HepG2 (cell line): ENCODE data around the gene RHBDD1. TPM values are rescaled to one million over a fixed set of nuclear protein-coding genes. Genes with fewer than 3 reads are reported as not detected.
A peak's percentile ranks its signal among the peaks of the same experiment; 100 is the strongest.

Experiments used
- CEBPZ ChIP-seq: IDR thresholded peaks from 2 replicates; pipeline ENCODE4 v1.6.1; 2012; ENCODE audit warnings: low read length, improper control_type of control experiment
- HBP1 ChIP-seq: IDR thresholded peaks from 2 replicates; pipeline ENCODE4 v1.6.1; 2016; ENCODE audit warnings: low read depth, control low read depth
- HNRNPUL1 ChIP-seq: fragments of 200-400 bp; formaldehyde crosslinking; IDR thresholded peaks from 2 replicates; pipeline ENCODE4 v1.6.1; 2017; ENCODE audit warnings: low read depth, mild to moderate bottlenecking, low read length, moderate library complexity
- IRF1 ChIP-seq: sonication (generic); formaldehyde crosslinking; IDR thresholded peaks from 2 replicates; pipeline ENCODE4 v1.4.0; 2020; ENCODE audit warnings: low read depth, mild to moderate bottlenecking, missing genetic modification reagents
- MLLT10 ChIP-seq: sonication (generic); formaldehyde crosslinking; IDR thresholded peaks from 2 replicates; pipeline ENCODE4 v1.4.0; 2020; ENCODE audit warnings: missing genetic modification reagents
- SSRP1 ChIP-seq: IDR thresholded peaks from 2 replicates; pipeline ENCODE4 v1.6.1; 2016; ENCODE audit warnings: control low read depth
- TCF7L2 ChIP-seq: IDR thresholded peaks from 2 replicates; pipeline ENCODE4 v1.6.1; 2011; ENCODE audit warnings: mild to moderate bottlenecking, low read depth, low read length, moderate library complexity
- THAP11 ChIP-seq: IDR thresholded peaks from 2 replicates; pipeline ENCODE4 v1.6.1; 2016; ENCODE audit warnings: missing biosample characterization, missing genetic modification reagents
- ZBTB21 ChIP-seq: sonication (generic); formaldehyde crosslinking; IDR thresholded peaks from 2 replicates; pipeline ENCODE4 v1.4.0; 2020; ENCODE audit warnings: missing genetic modification reagents
- ZFP36L1 ChIP-seq: sonication (generic); formaldehyde crosslinking; IDR thresholded peaks from 2 replicates; pipeline ENCODE4 v1.8.0; 2022; ENCODE audit warnings: mild to moderate bottlenecking, missing genetic modification reagents, moderate library complexity
- ZFP90 ChIP-seq: sonication (generic); formaldehyde crosslinking; IDR thresholded peaks from 2 replicates; pipeline ENCODE4 v1.8.0; 2022; ENCODE audit warnings: missing genetic modification reagents, mild to moderate bottlenecking, inconsistent platforms, borderline replicate concordance
- ZHX2 ChIP-seq, 2 experiments: sonication (generic) in 1 of 2; formaldehyde crosslinking in 1 of 2; IDR thresholded peaks; 2 replicates each; pipeline versions ENCODE4 v1.6.1 to v1.9.0; 2014 to 2022; ENCODE audit warnings: antibody characterized with exemption in 1 of 2, borderline replicate concordance in 1 of 2, inconsistent platforms in 1 of 2, low read depth in 1 of 2, missing genetic modification reagents in 1 of 2
- ZNF264 ChIP-seq: sonication (generic); formaldehyde crosslinking; IDR thresholded peaks from 2 replicates; pipeline ENCODE4 v1.4.0; 2020; ENCODE audit warnings: missing genetic modification reagents
- ZNF280B ChIP-seq: sonication (generic); formaldehyde crosslinking; IDR thresholded peaks from 2 replicates; pipeline ENCODE4 v1.5.0; 2020; ENCODE audit warnings: missing genetic modification reagents, mild to moderate bottlenecking, borderline replicate concordance
- ZZZ3 ChIP-seq: sonication (generic); formaldehyde crosslinking; IDR thresholded peaks from 2 replicates; pipeline ENCODE4 v1.4.0; 2020; ENCODE audit warnings: missing genetic modification reagents, mild to moderate bottlenecking, borderline replicate concordance
- polyA plus RNA-seq, 8 experiments: library from polyadenylated mRNA; depleted of rRNA in 3 of 8; stranded (reverse) in 7 of 8; unstranded in 1 of 8; fragments of >200 nt; fragmentation: Illumina TruSeq in 4 of 8; extraction: Trizol in 4 of 8; gene quantifications; 2 replicates each; pipeline versions ENCODE4 v1.2.1 to v1.2.3, GENCODE V29; 2011 to 2016; ENCODE audit warnings: low read depth in 4 of 8, missing spikeins in 1 of 8, mixed read lengths in 1 of 8; ENCODE audit not compliant: insufficient read depth in 1 of 8
- total RNA-seq, 5 experiments: library from RNA; depleted of rRNA; stranded (reverse); fragments of >200 nt; fragmentation: Illumina TruSeq; extraction: Trizol; gene quantifications; 2 replicates each; pipeline ENCODE4 v1.2.3, GENCODE V29; 2016; ENCODE audit warnings: low read depth in 1 of 5

The RHBDD1 gene
- total and polyA plus RNA-seq, 2 of the 13 experiments (the other 11 are each of a cell fraction or from before 2014, with no cell fraction given), result 8.2 to 9.5 TPM

- TF ChIP-seq MLLT10 (CRISPR knock-in tag) (no peak), SSRP1 (CRISPR knock-in tag) (no peak), CEBPZ (no peak), ZFP90 (no peak; the same call in 1 of the 2 replicates), HNRNPUL1 (no peak), ZFP36L1 (CRISPR knock-in tag) (no peak), ZBTB21 (no peak), ZZZ3 (no peak; the same call in 1 of the 2 replicates), TCF7L2 (no peak), THAP11 (peak; percentile 68), ZHX2 (IDR thresholded peaks at IDR 0.05; ENCODE audit: low read depth) (no peak; the same call in 1 of the 2 replicates), ZHX2 (CRISPR knock-in tag; IDR thresholded peaks at IDR 0.05; ENCODE audit: borderline replicate concordance) (no peak), HBP1 (no peak; the same call in 1 of the 2 replicates), IRF1 (CRISPR knock-in tag) (peak; percentile 25; the same call in 1 of the 2 replicates), ZNF280B (CRISPR knock-in tag) (peak; percentile 81), ZNF264 (no peak)
Measured at GRCh38 chr2:226835796-226836547, at the start of gene RHBDD1 (continued).
